OCI-LY1 (cell line): Measurements from ENCODE around the gene SIAE.

Source experiments
- CTCF ChIP-seq: fragments of 200-600 bp; sonication (generic), shearing (Covaris generic); IDR thresholded peaks from 2 replicates; pipeline ENCODE4 v1.5.1; 2017; ENCODE audit warnings: mild to moderate bottlenecking, antibody characterized with exemption, low read length, moderate library complexity, mixed read lengths
- EZH2 ChIP-seq: fragments of 200-600 bp; sonication (generic), shearing (Covaris generic); IDR thresholded peaks from 2 replicates; pipeline ENCODE4 v1.8.0; 2017; ENCODE audit warnings: borderline replicate concordance, mixed run types, mild to moderate bottlenecking, antibody characterized with exemption, low read length, moderate library complexity, mixed read lengths

- TF ChIP-seq CTCF (no peak), EZH2 (no peak)
These were observed 47.9 kb downstream of the SIAE start for GRCh38 chr11:124625504-124626168.
